Measurements from ENCODE around the gene CASQ2. TPM values are rescaled to one million over a fixed set of nuclear protein-coding genes. Genes with fewer than 3 reads are reported as not detected.
A peak's percentile ranks its signal among the peaks of the same experiment; 100 is the strongest.

Gene CASQ2
- total and polyA plus RNA-seq, 2 of the 13 experiments (the other 11 are each of a cell fraction or from before 2014, with no cell fraction given), result not detected

DNA sequence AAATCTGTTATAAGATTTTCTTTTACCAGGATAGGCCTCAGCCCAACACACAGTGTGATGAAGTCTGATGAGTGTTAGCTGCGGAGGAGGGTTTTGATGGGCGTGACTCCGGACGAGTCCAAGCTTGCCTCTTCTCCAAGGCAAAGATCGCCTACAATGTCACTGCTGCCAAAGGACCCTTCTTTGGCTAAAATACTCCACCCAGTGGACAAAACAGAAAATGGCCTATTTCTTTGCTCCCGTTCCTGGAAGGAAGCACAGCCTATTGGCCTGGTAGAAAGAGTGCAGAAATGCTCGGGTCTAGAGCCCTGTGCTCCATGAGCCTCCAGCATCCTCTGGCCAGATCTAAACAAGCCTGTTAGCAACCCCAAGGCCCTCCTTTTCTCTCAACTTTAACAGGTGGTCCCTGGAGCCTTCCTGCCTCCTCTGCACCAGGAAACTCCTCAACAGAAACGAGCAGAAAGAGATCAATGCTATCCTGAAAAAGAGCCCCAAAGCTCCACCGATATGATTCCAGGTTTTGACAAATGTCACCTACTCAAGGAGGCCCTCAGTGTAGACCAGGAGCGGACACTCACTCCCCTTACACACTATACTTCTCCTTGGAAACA, 3.4 kb upstream of the CASQ2 start:
- Histone ChIP-seq H3K4me3 (replicated peaks in 1 of 3; ENCODE audit: insufficient read depth in 1 of 3, low read depth in 2 of 3, low read length in 3 of 3) (peak overlapping the region; percentile 26 to 50 (median 43); a peak in 5 of 6 replicates), H3K4me2 (ENCODE audit: low read depth, low read length) (peak overlapping the region; percentile 80), H3K4me1 (ENCODE audit: insufficient read depth, low read length) (0 out of 2 replicates have a peak, but pooled peaks cover 5% of the 10 kb centered on the region), H3K27ac (ENCODE audit: extremely low read length, insufficient read depth, low read length) (no peak overlapping the region), H3K27me3 (ENCODE audit: control insufficient read depth in 1 of 2, insufficient read depth in 2 of 2, low read length in 2 of 2) (peaks cover 0 to 5% of the 10 kb centered on the region in 2 experiments; a peak in 1 of 5 replicates), H3K79me2 (ENCODE audit: insufficient read depth, low read length) (no peaks in the 10 kb centered on the region), H3K36me3 (replicated peaks in 1 of 2; ENCODE audit: control insufficient read depth in 1 of 2, insufficient read depth in 2 of 2, low read length in 2 of 2) (no peaks in the 10 kb centered on the region), H2AFZ (ENCODE audit: low read length) (peak overlapping the region; percentile 79), H3K9ac (ENCODE audit: insufficient read depth, low read depth, low read length) (no peak overlapping the region), H4K20me1 (ENCODE audit: insufficient read depth, low read length) (no peaks in the 10 kb centered on the region), H3K9me3 (ENCODE audit: low read length) (no peaks in the 10 kb centered on the region)
- no TSS peak for BruUV-seq (replicated peaks)
- peak; percentile 98 for FAIRE-seq
- CTCF ChIA-PET (ENCODE audit: low intra/inter-chr PET ratio, low total read pairs), result interaction anchor here (1.6 to 2.1 kb wide), 2 partner anchors 54 to 164 kb away, joined by 11 to 16 read pairs; no protein-coding TSS in a partner anchor
- in situ Hi-C loops (cut with HindIII; ENCODE audit: extremely low pct_ligation_motif_present, low pct_unique_long_range_greater_than_20kb), result loop anchor here (5.0 kb wide), 2 partner anchors 55 to 160 kb away; no protein-coding TSS in a partner anchor
- POLR2A ChIA-PET, result interaction anchor here (1.1 kb wide), 1 partner anchor 163 kb away, joined by 4 read pairs; no protein-coding TSS in a partner anchor
- 5% methylated on average over 10 of the region's 10 CpGs for WGBS (ENCODE audit: low lambda C conversion rate)
- intact Hi-C loops (cut with micrococcal nuclease; ENCODE audit: unreplicated experiment), result loop anchor here (1.0 kb wide), 1 partner anchor 55 kb away; no protein-coding TSS in a partner anchor
- ATAC-seq, result peak; percentile 99
- peak; percentile 78 for DNase-seq (ENCODE audit: low spot score)
- TF ChIP-seq, protein P1, sequence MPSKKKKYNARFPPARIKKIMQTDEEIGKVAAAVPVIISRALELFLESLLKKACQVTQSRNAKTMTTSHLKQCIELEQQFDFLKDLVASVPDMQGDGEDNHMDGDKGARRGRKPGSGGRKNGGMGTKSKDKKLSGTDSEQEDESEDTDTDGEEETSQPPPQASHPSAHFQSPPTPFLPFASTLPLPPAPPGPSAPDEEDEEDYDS (CRISPR knock-in tag; IDR thresholded peaks at IDR 0.05), result no peak
- TF ChIP-seq GATAD1 (CRISPR knock-in tag; IDR thresholded peaks at IDR 0.05), result no peak
- no peak for TF ChIP-seq CHD2 (IDR thresholded peaks at IDR 0.05; ENCODE audit: low read depth, low read length)
- TF ChIP-seq NR2C2 (CRISPR knock-in tag; IDR thresholded peaks at IDR 0.05; ENCODE audit: borderline replicate concordance), result no peak
- no peak for TF ChIP-seq THAP11 (CRISPR knock-in tag; IDR thresholded peaks at IDR 0.05)
- TF ChIP-seq, protein P2, sequence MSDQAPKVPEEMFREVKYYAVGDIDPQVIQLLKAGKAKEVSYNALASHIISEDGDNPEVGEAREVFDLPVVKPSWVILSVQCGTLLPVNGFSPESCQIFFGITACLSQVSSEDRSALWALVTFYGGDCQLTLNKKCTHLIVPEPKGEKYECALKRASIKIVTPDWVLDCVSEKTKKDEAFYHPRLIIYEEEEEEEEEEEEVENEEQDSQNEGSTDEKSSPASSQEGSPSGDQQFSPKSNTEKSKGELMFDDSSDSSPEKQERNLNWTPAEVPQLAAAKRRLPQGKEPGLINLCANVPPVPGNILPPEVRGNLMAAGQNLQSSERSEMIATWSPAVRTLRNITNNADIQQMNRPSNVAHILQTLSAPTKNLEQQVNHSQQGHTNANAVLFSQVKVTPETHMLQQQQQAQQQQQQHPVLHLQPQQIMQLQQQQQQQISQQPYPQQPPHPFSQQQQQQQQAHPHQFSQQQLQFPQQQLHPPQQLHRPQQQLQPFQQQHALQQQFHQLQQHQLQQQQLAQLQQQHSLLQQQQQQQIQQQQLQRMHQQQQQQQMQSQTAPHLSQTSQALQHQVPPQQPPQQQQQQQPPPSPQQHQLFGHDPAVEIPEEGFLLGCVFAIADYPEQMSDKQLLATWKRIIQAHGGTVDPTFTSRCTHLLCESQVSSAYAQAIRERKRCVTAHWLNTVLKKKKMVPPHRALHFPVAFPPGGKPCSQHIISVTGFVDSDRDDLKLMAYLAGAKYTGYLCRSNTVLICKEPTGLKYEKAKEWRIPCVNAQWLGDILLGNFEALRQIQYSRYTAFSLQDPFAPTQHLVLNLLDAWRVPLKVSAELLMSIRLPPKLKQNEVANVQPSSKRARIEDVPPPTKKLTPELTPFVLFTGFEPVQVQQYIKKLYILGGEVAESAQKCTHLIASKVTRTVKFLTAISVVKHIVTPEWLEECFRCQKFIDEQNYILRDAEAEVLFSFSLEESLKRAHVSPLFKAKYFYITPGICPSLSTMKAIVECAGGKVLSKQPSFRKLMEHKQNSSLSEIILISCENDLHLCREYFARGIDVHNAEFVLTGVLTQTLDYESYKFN (CRISPR knock-in tag; conservative IDR thresholded peaks at IDR 0.05), result no peak
- TF ChIP-seq IRX3 (CRISPR knock-in tag; IDR thresholded peaks at IDR 0.05; ENCODE audit: borderline replicate concordance, low read depth), result no peak
- TF ChIP-seq, protein P3, sequence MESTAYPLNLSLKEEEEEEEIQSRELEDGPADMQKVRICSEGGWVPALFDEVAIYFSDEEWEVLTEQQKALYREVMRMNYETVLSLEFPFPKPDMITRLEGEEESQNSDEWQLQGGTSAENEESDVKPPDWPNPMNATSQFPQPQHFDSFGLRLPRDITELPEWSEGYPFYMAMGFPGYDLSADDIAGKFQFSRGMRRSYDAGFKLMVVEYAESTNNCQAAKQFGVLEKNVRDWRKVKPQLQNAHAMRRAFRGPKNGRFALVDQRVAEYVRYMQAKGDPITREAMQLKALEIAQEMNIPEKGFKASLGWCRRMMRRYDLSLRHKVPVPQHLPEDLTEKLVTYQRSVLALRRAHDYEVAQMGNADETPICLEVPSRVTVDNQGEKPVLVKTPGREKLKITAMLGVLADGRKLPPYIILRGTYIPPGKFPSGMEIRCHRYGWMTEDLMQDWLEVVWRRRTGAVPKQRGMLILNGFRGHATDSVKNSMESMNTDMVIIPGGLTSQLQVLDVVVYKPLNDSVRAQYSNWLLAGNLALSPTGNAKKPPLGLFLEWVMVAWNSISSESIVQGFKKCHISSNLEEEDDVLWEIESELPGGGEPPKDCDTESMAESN (CRISPR knock-in tag; conservative IDR thresholded peaks at IDR 0.05), result no peak
- no peak for TF ChIP-seq NFE2L1 (CRISPR knock-in tag; IDR thresholded peaks at IDR 0.05; ENCODE audit: borderline replicate concordance)
- no peak for TF ChIP-seq CBX5 (CRISPR knock-in tag; IDR thresholded peaks at IDR 0.05; ENCODE audit: borderline replicate concordance)
- TF ChIP-seq HNRNPK (IDR thresholded peaks at IDR 0.05; ENCODE audit: low read depth, low read length, poor library complexity, severe bottlenecking), result no peak
- no peak for TF ChIP-seq ZNF720 (CRISPR knock-in tag; IDR thresholded peaks at IDR 0.05)
- TF ChIP-seq RXRA (CRISPR knock-in tag; IDR thresholded peaks at IDR 0.05), result no peak
- TF ChIP-seq ZNF10 (CRISPR knock-in tag; IDR thresholded peaks at IDR 0.05; ENCODE audit: borderline replicate concordance, low read depth), result no peak
- TF ChIP-seq, protein P4, sequence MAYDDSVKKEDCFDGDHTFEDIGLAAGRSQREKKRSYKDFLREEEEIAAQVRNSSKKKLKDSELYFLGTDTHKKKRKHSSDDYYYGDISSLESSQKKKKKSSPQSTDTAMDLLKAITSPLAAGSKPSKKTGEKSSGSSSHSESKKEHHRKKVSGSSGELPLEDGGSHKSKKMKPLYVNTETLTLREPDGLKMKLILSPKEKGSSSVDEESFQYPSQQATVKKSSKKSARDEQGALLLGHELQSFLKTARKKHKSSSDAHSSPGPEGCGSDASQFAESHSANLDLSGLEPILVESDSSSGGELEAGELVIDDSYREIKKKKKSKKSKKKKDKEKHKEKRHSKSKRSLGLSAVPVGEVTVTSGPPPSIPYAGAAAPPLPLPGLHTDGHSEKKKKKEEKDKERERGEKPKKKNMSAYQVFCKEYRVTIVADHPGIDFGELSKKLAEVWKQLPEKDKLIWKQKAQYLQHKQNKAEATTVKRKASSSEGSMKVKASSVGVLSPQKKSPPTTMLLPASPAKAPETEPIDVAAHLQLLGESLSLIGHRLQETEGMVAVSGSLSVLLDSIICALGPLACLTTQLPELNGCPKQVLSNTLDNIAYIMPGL (CRISPR knock-in tag; IDR thresholded peaks at IDR 0.05; ENCODE audit: borderline replicate concordance in 1 of 2, low read depth in 1 of 2), result peak in 1 of 2 experiments; percentile 52; a peak in 1 of 4 replicates
- no peak for TF ChIP-seq ZNF510 (CRISPR knock-in tag; IDR thresholded peaks at IDR 0.05; ENCODE audit: low read depth)
